HG02943 (cell line): ENCODE data around the gene BTBD2.
"Not testable (repeated sequence)": the region's sequence is repeated elsewhere in the genome, so short reads cannot be mapped to it uniquely, and the experiment has no call there.

Experiments
- ATAC-seq: cut with Tn5 transposase; IDR thresholded peaks from one replicate; pipeline ENCODE4 v1.9.1; 2021; ENCODE audit warnings: mild to moderate bottlenecking, low read depth, moderate library complexity; ENCODE audit not compliant: unreplicated experiment

The BTBD2 gene

DNA sequence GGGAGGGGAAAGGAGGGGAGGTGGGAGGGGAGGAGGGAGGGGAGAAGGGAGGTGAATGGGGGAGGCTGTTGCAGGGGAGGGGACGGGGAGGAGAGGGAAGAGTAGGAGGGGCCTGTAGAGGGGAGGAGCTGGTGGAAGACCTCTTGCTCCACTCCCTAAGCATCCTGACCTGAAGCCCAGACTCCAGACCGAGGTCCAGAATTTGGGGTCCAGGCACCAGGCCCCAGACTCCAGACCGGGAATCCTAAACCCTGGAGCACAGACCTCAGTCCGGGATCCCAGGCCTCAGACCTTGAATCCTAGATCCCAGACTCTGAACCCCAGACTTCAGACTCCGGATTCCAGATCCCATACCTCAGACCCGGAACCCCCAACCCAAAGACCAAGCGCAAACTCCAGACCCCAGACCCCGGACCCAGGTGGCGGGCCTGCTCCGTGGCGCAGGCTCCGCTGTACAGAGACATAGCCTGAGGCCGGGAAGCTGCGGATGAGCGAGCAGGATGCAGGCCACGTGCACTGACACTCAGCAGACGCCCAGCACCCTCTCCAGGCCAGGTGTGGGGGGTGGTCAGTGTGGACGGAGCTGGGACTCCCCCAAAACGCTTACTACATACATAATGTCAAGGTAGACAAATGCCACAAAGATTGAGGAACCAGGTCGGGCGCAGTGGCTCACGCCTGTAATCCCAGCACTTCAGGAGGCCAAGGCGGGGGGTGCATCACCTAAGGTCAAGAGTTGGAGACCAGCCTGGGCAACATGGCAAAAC, 710 bp upstream of the BTBD2 start:
- no peak for ATAC-seq

DNA sequence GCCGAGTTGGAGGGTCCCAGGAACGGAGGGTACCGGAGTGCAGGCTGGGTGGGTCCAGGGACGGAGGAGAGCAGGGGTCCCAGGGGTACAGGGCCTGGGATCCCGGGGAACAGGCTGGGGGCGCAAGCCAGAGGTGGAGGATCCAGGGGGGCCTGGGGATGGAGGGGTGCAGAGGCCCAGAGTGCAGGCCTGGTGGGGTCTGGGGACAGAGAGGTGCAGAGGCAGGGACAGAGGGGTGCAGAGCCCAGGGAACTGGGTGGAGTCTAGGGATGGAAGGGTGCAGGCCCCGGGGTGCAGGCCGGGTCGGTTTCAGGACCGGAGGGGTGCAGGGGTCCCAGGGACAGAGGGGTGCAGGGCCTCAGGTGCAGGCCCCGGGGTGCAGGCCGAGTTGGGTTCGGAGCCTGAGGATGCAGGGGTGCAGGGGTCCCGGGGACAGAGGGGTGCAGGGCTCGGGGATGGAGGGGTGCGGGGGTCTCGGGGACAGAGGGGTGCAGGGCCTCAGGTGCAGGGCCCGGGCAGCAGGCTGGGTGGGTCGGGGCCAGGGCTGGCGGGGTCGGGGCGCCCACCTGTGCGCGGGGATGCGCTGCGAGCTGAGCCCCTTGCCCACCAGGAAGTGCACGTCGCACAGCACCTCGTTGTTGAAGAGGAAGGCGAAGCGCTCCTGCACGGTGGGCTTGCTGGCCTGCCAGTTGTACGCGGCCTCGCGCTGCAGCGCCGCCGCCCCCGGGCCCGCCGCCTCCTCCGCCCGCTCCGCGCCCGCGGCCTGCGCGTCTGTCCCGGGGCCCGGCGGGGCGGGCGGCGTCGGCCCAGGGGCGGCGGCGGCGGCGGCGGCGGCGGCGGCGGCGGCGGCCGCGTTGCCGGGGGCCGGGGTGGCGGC, 545 bp downstream of the BTBD2 start:
- ATAC-seq = no peak

DNA sequence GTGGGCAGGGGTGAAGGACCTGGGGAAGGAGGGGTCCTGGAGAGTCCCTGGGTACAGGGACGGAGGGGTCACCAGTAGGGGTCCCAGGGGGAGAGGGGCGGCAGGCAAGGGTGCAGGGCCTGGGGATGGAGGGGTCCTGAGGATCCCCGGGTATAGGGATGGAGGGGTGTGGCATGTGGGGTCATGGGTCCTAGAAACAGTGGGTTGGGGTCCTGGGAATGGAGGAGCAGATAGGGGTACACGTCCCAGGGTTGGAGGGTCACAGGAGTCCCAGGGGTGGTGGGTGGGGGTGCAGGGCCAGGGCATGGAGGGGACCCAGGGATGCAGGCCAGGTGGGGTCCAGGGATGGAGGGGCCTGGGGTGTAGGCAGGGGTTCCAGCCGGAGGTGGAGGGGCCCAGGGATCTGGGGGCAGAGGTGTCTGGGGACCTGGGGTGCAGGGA, 1.4 kb downstream of the BTBD2 start:
- no peak for ATAC-seq

DNA sequence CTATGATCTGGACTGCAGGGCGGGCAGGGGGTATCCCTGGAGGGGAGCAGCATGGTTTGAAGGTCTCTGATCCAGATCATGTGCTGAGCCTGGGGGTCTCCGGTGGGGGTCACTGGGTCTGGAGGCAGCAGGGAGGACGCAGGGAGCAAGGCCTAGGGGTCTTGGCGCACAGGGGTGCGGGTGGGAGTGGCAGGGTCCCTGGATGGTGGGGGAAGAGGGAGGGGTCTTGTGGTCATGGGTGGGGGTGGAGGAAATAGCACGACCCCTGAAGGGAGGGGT, 1.9 kb downstream of the BTBD2 start:
- no peak for ATAC-seq

DNA sequence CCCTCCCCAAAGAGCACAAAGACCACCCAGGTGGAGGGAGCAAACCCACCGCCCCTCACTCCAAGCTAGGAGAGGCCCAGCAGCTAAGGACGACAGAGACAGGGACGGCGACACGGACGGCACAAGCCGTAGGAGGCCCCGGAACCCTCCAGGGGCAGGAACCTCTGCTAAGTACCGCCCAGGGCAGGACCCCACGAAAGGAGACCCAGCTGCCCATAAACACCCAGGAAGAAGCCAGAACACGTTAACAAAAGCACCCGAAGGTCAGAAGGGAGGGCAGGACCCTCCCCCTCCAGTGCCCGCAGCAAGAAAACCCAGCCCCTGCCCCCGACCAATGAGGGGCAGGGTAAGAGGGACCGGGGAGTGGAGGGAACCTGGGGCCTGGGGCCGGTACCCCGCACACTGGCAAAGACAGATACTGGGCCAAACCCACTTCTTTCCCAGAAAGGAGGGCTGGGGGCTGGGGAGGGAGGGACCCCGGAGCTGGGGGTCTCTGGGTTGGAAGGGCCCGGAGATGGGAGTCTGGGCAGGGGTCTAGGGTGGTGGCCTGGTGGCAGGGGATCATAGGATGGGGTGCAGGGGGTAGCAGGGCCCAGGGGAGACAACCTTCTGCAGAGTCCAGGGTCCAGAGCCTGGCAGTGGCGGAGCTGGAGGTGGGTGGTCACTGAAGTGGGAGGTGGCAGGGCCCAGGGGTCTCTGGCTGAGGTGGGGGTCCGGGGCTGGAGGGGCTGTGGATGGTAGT, 2.4 kb downstream of the BTBD2 start:
- ATAC-seq = no peak

DNA sequence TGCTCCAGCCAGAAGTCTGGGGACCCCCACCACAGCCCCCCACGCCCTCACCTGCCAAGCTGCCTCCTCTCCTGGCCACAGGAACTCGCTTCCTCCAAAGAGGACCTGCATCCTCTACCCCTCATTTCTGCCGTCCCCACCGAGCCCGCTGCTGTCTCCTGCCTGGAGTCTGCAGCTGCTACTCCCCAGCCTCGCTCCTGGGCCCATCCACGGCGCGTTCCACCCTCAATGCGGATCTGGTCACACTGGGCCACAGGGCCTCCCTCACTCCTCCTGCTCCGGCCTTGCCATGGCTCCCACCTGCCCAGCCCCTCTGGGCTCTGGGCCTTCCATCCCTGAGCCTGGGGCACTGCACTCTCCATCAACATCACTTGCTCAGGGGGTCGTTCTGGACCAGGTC, 4.3 kb downstream of the BTBD2 start:
- ATAC-seq = no peak

DNA sequence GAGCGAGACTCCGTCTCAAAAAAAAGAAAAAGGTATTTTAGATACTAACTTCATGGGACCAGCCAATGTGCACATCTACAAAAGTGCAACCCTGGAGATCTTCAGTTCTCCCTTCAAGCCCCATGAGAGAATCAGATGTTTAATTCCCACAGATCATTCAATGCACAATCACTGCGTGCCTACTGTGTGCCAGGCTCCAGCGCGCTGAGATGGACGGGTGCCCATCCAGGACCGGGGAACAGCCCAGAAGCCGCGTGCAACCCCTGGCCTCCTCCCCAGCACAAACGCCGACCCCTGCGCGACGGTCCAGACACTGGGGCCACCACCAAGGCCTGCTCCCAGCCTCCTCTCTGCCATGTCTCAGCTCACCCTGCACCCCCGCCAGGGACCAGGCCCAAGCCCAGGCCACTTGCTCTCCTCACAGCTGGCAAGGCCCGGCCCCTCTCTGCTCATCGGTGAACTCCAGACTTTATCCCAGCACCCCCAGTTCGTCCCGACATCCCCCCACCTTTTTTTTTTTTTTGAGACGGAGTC, 5.3 kb downstream of the BTBD2 start:
- ATAC-seq = no peak

DNA sequence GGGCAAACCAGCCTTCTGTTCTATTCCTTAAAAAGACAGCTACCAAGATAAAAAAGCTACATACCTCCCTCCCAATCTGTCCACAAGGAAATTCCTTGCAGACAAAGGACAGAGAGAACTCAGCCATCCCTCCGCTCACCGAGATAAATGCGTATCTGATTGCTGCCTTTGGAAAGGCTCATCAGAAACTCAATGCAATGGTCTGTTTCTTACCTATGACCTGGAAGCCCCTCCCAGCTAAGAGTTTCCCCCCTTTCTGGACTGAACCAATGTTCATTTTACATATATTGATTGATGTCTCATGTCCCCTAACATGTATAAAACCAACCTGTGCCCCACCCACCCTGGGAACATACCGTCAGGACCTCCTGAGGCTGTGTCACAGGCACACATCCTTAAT, 11.6 kb downstream of the BTBD2 start:
- no peak for ATAC-seq

DNA sequence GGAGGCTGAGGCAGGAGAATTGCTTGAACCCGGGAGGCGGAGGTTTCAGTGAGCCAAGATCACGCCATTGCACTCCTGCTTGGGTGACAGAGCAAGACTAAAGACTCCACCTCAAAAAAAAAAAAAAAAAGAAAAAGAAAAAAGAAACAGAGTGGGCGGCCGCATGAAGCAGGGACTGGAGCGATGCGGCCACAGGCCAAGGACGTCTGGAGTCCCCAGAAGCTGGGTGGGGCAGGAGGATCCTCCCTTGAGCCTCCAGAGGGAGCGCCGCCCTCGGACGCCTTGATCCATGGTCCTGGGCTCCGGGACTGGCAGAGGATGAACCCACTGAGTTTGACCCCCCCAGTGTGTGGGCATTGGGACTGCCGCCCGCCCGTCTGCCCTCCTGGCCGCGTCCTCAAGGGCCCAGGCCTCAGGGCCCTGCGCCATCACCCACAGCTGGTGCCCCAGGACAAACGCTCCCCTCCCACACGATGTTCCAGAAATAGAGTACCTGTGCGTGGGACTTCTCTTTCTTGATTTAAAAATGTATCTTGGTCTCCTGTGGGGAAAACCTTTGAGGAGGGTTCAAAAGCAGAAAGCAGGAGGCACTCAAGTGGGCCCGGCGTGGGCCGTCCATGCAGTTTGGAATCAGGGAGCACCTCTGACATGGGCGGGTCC, 15.5 kb downstream of the BTBD2 start:
- ATAC-seq = no peak

DNA sequence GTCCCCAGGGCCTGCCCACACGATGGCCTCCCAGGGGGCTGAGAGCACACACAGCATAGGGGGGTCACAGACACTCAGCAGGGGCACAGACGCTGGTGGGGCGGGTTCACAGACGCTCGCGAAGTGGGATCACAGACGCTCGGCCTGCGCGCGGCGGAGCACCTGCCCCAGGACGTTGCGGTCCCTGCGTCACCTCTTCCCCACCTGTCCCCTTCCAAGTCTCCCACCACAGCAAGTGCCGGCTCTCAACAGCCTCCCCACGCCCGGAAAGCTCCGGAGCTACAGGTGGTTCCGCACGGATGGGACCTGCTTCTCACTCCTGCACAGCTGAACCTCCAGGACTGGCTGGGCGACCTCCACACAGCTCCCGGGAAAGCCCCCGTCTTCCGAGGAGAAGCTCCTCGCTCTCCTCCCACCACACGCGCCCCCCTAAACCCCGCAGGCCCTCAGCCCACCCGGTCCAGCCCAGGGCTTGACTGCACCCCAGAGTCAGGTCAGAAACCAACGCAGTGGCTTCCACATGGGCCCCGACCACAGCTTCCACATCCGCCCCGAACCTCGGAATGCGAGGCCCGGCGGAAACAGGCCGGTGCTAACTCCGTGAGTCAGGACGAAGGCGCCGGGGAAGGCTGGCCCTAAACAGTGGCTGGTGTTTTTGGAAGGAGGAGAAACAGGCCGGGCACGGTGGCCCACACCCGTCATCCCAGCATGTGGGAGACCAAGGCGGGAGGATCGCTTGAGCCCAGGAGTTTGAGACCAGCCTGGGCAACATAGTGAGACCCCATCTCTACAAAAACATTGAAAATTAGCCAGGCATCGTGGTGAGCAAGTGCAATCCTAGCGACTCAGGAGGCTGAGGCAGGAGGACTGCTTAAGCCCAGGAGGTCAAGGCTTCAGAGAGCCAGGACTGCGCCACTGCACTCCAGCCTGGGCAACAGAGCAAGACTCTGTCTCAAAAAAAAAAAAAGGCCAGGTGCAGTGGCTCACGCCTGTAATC, 16.5 kb downstream of the BTBD2 start:
- ATAC-seq = no peak

DNA sequence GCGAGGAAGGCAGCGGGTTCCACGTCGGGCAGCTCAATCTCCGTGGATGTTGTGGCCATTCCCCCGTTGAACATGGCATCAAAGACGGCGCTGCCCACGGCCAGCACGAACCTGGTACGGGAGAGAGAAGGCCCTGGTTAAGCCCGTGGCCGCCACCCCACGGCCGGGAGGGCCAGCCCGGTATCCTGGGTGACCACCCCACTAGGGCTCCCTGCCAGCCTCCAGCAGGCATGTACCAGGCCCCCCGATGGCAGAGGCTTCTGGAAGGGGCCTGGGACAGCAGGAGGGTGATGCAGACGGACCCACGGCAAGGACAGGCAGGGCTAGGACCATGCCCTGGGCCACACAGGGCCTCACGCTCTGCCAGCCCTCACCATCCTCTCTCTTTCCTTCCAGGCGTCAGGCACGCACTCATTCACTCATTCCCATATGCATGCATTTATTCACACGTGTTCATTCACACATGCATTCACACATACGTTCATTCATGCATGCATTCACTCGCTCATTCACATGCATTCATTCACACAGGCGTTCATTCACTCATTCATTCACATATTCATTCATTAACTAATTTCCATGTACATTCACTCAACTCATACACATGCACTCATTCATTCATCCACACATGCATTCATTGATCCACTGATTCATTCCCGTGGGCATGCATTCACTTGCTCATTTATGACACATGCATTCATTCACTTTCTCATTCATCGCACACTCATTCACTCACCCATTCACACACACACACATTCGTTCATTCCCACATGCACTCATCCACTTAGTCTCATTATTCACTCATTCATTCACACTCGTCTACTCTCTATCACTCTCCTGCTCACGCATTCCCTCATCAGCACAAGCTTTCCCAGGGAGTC, 17.9 kb downstream of the BTBD2 start:
- no peak for ATAC-seq

DNA sequence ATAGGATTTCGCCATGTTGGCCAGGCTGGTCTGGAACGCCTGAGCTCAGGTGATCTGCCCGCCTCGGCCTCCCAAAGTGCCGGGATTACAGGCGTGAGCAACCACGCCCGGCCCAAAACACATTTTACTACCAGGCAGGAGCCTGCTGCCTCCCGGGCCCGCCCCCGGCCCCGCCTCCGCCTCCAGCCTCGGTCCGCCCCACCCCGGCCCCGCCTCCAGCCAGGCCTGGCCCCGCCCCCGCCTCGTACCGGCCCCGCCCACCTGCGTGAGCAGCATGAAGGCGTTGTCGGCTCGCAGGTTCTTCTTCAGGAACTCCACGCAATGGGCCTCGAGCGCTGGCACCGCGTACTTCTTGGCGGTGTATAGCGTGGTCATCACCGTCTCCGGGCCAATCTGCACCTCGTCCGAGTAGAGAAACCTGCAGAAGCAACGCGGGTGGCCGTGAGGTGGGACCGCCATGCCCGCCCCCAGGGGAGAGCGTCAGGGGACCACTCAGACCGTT, 22.7 kb downstream of the BTBD2 start:
- no peak for ATAC-seq

DNA sequence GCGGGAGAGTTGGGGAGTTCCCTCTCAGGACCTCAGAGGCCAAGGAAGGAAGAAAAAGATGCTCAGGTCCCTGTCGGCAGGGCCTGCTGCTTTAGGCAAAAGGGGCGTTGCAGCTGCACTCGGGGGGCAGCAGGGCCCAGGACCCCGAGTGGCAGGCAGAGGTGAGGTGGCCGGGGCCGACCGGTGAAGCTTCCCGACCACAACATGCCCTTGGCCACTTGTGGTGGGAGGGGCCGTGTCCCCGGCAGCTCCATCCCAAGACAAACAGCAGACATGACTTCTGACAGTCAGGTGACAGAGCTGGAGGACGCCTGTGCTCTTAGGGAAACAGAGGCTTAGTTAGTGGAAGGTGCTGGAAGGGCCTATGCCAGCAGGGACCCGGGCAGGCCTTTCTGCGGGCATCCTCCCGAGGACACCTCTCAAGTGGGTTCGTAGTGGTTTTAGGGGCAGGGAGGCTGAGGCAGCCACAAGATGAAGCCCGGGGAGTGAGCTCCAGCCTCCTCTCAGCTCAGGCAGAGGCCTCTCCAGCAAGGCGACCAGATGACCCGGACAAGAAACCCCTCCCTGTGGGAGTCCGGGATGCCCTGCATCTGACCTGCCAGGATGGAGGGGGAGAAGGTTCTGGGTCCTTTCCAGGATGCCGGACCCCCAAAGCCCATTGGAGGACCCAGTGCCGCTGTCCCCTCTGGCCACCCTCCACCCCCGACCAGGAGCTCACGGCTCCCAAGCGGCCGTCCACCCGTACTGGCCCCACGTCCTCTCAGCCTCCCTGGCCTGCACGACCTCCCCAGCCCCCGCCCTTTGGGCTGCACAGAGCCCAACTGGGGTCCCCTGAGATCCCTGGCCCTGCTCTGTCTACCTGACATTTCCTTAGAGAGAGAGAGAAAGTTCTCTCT, 24.2 kb downstream of the BTBD2 start:
- no peak for ATAC-seq

DNA sequence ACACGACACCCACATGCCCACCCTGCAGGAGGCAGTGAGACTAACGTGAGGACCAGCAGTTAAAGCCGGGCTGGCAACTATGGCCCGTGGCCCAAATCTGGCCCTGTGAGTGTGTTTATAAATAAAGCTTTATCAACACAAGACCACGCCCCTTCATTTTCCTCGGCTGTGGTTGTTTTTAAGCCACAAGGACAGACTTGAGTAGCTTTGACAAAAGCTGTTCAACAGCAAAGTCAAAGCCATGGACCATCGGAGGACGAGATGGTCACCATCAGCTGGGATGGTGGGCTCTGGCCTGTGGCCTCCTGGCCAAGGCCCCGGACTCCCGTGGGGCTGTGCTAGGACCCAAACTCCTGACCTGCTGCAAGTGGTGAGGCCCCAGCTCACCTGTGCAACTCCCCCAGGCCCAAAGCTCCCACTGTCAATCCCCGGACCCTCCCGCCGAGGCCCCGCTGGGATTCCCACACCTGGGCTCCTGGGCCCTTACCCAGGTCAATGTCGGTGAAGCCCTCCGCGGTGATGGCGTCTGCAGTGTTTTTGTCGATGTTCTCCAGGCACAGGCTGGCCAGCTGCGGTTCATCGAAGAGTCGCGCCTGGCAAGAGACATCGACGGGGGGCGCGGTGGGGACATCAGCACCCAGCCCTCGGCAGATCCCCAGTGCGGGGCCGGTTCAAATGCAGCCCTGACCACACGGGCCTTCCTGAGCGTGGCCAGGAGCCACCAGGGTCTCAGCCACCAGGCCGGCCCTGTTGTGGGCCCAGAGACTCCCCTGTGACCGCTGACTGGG, 25.1 kb downstream of the BTBD2 start:
- ATAC-seq = no peak

DNA sequence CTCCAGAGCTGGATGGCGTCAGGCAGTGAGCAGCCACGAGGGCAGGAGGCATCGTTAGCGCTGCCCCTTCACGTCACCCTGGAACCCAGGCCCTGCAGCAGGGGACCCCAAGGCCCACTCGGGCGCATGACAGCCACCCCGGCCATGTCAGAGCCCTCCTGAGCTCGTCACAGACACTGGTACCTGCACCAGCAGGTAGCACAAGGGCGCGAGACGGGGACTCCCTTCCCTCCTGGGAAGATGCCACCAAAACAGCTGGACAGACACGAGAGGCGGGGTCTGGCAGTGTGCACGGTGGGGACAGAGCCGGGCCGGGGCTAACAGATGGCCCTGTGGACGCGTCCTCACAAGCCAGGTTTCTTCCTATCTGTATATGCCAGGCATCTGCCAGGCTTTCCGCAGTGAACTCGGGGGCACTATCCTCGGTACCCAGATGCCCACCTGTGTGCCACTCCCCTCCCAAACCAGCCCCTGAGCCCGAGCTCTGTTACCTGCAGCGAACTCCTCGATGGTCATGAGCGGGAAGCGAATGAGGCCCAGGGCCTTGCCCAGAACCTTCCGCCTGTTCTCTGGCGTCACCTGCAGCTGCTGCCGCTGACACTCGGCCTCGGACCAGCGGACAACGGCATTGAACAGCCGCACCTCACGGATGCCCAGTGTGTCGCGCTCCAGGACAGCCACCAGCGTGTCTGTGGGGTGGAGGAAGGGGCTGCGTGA, 25.8 kb downstream of the BTBD2 start:
- ATAC-seq = no peak

DNA sequence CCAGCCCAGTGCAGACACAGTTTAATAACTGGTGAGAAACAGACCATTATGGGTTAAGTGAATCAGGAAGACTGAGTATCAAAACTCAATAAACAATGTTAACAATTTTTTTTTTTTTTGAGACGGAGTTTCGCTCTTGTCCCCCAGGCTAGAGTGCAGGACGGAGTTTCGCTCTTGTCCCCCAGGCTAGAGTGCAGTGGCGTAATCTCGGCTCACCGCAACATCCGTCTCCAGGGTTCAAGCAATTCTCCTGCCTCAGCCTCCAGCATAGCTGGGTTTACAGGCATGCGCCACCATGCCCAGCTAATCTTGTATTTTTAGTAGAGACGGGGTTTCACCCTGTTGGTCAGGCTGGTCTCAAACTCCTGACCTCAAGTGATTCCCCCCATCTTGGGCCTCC, 27.1 kb downstream of the BTBD2 start:
- not testable (repeated sequence) for ATAC-seq
